Measurements from ENCODE around the gene SERPINB10.
"Not testable (repeated sequence)": the region's sequence is repeated elsewhere in the genome, so short reads cannot be mapped to it uniquely, and the experiment has no call there.

SERPINB10 gene

DNA sequence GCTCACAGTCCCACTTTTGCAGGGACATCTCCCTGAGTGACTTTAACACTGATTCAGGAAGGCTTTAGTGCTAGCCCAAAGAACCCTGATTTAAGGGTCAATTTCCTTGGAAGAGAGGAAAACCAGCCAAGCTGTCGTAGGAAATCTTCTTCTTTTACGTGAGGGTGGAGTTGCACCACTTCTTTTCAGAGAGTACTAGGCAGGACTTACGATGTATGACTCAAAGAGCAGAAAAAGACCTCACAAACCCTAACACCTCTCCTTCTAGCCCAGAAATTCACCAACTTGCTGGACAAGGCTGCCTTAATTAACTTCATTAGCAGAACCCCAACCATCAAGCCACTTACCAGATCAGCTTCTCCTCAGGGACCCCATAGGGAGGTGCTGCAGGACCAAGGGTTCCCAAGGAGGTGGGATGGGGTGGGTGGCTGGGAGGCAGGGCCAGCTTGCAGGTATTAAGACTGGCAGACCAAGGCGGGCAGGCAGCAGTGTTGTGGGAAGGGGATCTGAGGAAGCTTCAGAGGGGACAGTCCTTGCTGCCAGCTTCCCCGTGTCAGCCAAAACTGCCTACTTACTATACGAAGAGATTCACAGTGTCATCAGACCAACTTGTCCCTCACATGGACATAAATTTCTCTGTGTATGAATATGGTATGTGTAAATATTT is 13.5 kb upstream of the SERPINB10 start:
- DNase-seq, result no peak

DNA sequence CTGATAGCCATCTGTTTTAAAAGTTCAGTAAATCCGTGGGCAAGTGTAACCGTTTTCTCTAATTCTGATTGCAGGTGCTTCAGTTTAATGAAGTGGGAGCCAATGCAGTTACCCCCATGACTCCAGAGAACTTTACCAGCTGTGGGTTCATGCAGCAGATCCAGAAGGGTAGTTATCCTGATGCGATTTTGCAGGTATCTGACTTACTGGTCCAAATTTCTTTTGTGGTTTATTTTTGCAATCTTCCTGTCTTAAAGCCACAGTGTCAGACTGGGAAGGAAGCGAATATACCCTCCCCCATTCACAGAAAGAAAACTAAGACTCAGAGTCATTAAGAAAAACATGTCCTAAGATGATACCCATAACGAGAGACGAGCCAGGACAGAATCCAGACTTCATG is 12.6 kb upstream of the SERPINB10 start:
- DNase-seq, result no peak

DNA sequence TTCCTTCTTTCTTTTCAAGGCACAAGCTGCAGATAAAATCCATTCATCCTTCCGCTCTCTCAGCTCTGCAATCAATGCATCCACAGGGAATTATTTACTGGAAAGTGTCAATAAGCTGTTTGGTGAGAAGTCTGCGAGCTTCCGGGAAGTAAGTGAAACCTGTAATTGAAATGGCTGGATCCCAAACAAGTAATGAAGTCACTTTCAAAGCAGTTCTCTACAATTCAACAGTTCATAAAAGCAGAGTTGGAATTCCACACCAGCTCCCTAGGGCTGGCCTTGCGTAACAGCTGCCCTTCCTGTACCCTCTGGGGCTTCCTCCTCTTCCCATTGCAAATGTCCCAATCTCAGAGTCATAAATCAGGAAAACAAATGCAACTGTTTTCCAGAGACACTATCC is 10.7 kb upstream of the SERPINB10 start:
- DNase-seq, result no peak

DNA sequence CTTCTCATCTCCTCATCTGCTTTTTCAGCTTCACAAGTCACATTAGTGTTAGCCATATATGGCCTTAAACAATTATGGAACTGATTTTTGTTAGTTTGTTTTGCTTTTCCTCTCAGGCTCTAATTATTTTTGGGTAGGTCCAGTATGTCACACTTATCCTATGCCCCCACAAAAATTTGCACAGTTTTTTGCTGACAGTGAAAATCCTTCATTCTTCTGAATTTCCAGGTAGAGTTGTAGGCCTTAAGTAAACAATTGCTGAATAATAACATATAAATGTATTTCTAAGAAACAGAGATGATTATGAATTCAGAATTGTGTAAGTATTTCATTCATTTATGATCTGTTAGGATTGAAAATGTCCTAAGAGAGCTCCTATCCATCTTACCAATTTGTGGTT is 8.6 kb upstream of the SERPINB10 start:
- DNase-seq, result no peak

DNA sequence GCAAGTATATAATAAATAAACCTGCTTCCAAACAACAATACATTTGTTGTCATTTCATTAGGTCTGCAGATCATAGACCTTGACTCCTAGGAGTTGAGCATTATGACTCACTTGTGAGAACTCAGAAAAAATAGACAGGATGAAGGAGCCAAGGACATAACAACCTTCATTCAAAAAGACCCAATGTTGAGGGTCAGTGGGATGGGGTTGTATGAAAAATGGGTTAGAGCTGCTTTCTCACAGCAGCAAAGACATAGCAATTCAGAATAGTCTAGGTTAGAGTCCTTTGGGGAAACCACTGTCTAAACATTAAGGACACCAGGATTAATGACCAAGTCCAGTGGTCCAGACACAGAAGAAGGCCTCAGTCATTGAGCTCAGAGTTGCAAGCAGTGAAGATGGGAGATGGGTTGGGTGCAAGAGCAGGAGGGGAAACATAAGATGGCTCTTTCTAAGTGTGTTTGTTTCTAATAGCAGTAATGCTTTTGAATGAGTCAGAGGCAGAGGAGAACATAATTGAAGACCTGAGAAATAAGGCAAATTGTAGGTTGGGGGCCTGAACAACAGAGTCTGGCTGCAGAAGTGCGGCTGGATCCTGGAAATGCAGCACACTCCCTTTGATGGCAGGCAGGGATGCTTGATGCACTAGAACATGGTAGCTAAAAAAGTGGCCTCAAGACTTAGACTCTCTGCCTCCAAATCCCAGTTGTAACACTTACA is 3.7 kb upstream of the SERPINB10 start:
- no peak for DNase-seq

DNA sequence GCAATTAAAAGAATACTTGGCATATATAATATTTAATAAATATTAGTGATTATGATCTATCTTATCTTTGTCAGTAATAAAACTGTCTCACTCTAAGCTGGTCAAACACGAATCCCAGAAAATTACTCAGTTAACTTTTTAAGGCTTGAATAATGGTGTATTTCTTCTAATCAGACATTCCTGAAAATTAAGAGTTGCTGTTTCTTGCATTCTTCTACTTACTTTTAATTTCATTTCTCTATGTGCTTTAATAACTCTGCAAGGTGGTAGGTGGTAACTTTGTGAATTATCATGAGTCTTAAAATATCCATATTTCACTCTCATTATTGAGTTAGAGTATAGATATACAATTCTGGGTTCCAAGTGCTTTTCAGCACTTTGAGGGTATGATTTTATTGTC is 3.1 kb upstream of the SERPINB10 start:
- no peak for DNase-seq

DNA sequence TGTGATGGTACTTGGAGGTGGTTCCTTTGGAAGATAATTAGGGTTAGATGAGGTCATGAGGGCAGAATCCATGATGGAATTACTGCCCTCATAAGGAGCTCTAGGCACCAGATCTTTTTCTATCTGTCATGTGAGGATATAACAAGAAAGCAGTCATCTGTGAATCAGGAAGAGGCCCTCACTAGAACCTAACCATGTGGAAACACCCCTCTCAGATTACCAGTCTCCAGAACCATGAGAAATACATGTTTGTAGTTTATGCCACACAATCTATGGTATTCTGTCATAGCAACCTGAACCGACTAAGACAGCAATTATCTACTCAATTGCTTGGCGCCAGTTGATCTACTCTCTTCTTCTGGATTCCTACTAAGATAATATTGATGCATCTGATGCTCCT is 2.4 kb upstream of the SERPINB10 start:
- DNase-seq, result no peak

DNA sequence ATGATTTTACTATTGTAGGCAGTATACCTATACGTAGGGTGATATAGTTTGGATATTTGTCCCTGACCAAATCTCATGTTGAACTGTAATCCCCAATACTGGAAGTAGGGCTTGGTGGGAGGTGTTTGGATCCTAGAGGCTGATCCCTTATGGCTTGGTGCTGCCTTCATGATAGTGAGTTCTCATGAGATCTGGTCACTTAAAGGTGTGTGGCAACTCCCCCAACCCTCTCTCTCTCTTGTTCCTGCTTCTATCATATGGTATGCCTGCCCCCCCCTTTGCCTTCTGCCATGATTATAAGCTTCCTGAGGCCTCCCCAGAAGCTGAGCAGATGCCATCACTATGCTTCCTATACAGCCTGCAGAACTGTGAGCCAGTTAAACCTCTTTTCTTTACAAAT is 1.7 kb upstream of the SERPINB10 start:
- DNase-seq, result no peak

DNA sequence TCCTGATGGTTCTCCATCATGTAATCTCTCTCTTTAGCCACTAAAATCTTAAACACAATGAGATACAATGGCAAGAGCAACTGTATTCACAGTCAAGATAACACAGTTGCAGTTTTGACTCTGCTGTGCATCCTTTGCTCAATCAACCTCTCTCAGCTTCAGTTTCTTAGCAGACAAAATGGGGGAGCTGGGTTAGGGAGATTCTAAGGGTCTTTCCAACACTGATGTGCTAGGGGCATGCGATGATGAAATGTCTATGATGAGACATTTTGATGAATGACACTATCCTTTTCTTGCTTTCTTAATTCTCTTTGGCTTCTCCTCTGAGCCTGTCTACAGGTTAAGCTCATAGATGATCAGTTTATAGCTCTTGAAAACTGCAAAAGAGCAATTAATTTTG is 1.1 kb downstream of the SERPINB10 start:
- no peak for DNase-seq

DNA sequence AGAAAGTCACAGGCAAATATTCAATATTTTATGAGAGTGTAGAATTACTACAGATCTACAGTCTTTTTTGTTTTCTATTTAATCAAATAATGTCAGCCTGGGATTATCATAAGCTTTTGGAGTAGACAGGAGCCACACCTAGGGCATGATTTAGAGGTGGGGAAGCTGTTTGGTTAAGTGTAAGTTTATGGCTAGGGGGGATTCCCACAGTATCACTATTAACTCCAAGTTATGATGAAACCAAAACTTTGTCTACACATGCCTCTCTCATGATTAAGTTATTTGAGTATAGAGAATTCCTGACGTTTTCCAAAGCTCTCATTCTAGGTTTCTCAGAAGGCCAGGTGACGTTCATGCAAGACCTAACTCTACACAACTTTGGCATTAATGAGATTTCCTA is 2.1 kb downstream of the SERPINB10 start:
- no peak for DNase-seq

DNA sequence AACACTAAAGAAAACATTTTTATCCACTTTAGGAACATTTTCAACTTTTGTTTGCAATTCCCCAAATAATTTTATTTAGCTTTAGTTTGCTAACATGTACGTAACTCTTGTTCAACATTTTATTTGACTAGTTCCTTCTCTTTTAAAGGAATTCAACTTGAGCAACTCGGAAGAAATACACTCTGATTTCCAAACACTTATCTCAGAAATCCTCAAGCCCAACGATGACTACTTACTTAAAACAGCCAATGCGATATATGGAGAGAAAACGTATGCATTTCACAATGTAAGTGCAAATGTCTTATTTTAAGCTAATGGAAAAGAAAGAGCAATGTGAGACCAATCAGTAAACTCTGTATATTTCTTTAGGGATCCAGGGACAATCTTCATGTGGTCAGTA is 10.1 kb downstream of the SERPINB10 start:
- no peak for DNase-seq

DNA sequence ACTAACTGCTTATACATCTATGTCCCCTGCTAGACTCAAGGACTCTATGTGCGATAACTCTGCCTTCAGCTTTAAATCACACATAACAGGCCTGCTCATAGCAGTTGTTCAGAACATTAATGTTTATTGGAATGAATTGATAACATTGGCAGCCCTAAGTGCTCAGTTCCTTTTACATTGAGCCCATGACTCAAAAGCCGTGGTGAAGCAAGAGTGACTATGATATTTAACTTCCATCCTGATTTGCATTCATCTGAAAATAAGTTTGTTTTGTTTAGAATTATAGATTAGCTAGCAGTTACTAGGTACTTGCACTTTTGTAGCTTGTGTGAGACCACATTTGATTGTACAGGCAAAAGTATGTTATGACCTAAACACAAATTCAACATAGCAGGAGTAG is 14.3 kb downstream of the SERPINB10 start:
- DNase-seq, result no peak

DNA sequence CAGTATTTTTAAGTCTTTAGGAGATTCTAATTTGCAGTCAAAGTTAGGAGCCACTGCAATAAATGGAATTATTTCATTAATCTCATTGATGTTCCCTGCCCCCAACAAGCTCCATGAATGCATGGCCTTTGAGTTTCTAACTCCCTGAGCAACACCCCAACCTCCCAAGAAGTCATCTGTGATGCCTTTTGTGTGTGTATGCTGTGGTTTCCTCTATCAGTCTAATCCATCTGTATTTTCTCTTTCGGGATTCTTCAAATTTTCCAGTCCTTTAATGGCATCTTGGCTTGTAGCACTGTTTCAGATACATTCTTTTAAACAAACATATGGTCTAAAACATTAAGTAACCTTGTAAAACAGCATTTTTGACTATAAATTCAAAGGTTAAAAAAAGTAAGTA is 16.8 kb downstream of the SERPINB10 start:
- no peak for DNase-seq

DNA sequence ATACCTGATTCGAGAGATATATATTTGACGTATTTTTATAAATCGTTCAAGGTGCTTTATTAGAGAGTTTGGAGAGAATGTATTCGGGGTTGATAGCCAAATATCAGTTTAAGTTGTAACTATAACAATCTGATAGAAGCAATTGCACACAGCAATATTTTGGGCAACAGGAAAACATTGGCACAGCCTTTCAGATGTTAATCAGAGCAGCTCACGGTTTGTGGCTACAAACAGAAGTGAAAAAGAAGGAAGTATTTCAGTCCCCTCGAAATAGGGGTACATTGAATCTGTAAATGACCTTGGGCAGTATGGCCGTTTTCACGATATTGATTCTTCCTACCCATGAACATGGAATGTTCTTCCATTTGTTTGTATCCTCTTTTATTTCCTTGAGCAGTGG is 20.6 kb downstream of the SERPINB10 start:
- DNase-seq, result no peak

DNA sequence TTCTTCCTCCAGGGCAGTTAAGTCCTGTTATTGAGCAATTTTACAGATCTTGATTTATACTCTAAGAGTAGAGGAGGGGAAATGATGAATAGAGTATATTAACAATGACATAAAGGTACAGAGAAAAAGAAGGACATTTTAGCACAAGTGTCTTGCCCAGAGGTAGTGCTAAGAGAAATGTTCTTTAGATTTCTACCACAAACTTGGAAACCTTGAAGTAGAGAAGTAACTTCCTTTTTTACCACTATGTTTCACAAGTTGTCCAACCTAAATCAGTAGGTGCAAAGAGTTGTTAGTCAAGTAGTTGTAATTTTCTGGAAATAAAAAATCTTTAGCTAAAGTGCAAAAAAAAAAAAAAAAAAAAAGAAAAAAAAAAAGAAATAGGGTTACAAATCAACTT is 21.6 kb downstream of the SERPINB10 start:
- not testable (repeated sequence) for DNase-seq

DNA sequence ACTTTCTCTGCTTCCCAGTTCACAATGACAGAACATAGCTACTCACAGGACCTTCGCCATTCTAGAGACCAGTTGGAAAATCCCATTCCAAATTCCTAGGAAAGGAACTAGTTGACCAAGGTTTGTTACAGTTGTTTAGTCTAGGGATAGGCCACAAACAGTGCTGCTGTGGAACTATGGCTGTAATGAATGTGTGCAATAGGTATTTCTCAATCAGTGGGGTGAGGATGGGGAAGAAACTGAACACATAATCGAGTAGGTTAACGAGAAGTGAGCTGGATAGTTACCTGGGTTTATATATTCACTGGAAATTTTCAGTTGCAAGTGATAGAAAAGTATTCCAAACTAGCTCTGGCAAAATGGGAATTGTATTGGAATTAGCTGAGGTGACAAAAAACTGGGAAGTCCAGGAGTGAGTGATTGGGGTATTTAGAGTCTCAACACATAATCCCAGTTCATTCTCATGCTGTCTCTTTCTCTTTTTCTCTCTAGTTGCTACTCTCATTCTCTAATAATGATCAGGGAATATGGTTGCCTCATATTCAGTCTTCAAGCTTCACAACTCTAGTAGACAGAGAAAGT is 23.1 kb downstream of the SERPINB10 start:
- DNase-seq, result no peak

DNA sequence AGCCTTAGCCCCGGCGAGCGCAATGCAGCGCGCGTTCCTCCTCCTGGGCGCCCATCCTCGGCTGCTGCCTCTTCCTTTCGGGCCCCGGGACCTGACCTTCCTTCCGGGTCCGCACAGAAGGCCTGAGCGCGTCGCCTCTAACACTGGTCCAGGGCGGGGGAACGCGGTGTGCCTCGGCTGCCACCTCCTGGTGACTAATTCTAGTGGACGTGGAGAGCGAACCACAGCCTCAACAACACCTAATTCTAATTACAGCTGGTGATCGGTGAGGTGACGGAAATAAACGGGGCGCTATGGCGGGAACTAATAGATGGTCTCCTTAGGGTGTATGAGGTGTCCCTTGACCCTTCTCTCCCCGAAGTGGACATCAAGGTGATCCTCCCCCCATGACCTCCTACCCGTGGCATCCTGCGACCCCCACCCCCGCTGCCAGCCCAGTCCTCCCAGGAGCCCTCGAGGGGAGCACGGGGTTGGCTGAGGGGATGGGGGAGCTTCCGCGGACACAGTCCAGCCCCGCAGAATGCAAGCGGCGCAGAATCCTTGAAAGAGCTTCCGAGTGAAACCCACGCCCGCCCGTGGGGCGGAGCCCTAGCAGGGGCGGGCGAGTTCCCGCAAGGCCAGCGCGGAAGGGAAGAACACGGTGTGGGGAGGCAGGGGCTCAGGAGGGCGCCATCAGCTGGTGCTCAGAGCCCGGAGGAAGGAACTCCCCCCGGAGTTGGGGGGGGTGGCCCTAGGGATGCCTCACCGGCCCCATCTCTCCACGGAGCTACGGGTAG is 28.6 kb downstream of the SERPINB10 start:
- DNase-seq, result peak; percentile 87

DNA sequence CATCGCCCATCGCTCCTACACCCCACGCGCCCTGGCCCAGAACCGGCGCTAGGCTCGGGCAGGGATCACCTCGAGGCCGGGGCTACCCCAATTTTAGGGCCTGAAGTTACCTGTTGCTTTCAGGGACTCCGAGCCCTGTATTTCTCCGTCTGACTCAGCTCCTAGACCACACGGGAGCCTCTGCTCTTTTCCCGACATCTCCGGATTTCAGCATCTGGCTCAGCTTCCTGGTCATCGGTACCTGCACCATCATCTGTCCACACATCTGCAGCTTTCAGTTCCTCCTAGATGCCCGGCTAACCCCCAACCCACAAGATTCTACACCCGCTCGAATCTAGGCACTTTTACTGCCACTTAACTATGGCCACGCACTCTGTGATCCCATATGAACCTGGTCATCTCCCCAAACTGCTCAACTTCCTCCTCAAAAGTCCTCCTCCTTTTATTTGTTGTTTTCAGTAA is 29.2 kb downstream of the SERPINB10 start:
- DNase-seq, result peak; percentile 29

DNA sequence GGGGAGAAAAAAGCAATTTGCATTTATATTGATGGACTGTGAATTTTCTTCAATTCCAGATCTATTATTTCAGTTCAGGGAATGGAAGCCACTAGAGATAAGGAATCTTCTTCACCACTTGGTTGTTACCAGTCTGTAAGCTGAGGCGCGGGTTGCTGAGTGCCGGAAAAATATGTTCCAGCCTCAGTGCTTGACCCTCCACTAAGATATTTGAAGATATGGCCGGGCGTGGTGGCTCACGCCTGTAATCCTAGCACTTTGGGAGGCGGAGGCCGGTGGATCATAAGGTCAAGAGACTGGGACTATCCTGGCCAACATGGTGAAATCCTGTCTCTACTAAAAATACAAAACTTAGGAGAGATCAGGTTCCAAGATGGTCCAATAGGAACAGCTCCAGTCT is 32.2 kb downstream of the SERPINB10 start:
- DNase-seq, result no peak

DNA sequence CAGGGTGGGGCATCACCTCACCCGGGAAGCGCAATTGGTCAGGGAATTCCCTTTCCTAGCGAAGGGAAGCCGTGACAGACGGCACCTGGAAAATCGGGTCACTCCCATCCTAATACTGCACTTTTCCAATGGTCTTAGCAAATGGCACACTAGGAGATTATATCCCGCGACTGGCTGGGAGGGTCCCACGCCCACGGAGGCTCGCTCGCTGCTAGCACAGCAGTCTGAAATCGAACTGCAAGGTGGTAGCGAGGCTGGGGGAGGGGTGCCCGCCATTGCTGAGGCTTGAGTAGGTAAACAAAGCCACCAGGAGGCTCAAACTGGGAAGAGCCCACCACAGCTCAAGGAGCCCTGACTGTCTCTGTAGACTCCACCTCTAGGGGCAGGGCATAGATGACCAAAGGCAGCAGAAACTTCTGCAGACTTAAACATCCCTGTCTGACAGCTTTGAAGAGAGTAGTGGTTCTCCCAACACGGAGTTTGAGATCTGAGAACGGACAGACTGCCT is 32.8 kb downstream of the SERPINB10 start:
- DNase-seq, result not testable (repeated sequence)

DNA sequence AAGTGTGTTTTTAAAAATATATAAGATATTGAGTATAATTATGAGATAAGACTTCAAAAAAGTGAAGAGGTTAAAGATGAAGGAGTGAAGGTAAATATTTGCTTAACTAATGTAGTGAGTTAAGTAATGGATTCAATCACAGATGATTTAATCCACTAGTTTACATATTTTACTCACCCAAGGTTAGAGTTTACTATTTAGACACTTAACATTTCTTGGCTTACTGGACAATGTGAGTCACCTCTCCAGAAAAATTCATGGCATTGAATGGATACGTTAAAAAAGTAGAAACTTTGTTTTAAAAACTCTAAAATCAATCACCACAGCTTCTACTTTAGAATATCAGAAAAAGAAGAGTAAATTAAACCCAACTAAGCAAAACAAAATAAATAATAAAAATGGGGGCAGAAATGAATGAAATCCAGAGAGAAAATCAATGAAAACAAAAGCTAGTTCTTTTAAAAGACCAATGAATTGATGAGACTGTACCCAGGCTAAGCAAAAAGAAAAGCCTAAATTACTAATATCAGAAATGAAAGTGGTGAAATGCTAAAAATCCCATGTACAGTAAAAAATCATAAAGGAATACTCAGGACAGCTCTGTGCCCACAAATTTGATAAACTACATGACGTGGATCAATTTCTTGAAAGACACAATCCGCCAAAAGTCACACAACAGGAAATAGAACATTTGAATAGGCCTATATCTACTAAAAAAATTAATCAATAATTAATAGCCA is 39.5 kb downstream of the SERPINB10 start:
- no peak for DNase-seq

DNA sequence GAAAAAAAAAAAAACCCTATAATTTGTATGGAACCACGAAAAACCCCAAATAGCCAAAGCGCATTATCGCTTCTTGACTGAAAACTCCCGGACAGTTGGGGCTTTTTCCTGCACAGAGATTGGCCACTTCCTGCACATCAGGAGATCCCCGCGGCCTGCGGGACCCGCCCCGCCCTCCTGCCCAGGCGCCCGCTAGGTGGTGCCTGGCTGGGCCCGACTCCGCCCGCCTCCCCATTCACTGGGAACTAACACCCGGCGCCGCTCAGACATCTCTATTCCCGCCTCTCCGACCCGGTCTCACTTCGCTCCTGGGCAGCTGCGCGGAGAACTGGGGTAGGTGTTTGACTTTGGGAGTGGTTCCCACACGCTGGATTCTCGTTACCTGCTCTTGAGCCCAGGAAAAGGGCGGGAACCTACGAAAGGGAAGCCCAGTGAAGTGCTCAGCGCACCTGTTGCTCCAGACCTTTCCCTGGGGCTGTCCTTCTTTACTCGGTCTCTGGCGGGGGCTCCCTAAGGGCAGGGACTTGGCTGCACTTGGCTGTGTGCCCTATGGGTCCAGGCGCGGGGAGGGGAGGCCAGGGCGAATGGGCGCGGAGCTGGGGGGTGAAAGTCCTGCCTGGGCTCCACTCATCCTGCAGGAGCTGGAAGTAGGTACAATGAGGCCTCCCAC is 41.4 kb downstream of the SERPINB10 start, which contains the start of gene HMSD:
TSS of gene HMSD (plus strand) at position 234 of the 670 bp plus-strand sequence. CDS start 4,155 bp downstream, outside the sequence.
- DNase-seq, result peak; percentile 64
